ENCODE data around the gene PLLP.
"Not testable (repeated sequence)": the region's sequence is repeated elsewhere in the genome, so short reads cannot be mapped to it uniquely, and the experiment has no call there.

PLLP gene

GRCh38 chr16:57277586-57277985 is 6.9 kb downstream of the PLLP start:
- ChIA-PET CTCF (interaction anchor here (0.5 kb wide), 1 partner anchor 27 kb away, joined by 4 read pairs; no protein-coding TSS in a partner anchor), POLR2A (ENCODE audit: low non-redundant PET) (no interaction called here)
- H3K27ac ChIP-seq = peak overlapping the region; percentile 98
- TF ChIP-seq, protein P1, sequence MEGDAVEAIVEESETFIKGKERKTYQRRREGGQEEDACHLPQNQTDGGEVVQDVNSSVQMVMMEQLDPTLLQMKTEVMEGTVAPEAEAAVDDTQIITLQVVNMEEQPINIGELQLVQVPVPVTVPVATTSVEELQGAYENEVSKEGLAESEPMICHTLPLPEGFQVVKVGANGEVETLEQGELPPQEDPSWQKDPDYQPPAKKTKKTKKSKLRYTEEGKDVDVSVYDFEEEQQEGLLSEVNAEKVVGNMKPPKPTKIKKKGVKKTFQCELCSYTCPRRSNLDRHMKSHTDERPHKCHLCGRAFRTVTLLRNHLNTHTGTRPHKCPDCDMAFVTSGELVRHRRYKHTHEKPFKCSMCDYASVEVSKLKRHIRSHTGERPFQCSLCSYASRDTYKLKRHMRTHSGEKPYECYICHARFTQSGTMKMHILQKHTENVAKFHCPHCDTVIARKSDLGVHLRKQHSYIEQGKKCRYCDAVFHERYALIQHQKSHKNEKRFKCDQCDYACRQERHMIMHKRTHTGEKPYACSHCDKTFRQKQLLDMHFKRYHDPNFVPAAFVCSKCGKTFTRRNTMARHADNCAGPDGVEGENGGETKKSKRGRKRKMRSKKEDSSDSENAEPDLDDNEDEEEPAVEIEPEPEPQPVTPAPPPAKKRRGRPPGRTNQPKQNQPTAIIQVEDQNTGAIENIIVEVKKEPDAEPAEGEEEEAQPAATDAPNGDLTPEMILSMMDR (conservative IDR thresholded peaks at IDR 0.05; ENCODE audit: low read depth) = no peak
- peak; percentile 99 for DNase-seq (ENCODE audit: low spot score)

DNA sequence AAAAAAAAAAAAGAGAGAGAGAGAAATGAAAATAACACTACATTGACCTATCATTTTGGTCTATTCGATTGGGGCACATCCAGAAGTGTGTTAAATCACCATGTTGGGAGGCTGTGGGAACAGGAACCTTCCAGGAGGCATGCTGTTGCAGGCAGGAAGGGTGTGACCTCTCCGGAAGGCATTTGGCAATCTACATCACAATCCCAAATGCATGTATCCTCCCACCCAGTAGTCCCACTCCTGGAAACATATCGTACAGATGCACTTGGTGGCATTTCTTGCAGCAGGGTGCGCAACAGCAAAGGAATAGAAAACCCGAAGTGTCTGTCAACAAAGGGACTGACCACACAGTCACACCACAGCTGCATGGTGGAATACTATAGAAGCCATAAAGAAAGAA is 7.9 kb downstream of the PLLP start:
- CTCF ChIA-PET = no interaction called here
- DNase-seq (ENCODE audit: low spot score) = peak; percentile 86
- TF ChIP-seq, protein P1 (conservative IDR thresholded peaks at IDR 0.05; ENCODE audit: low read depth) = no peak

GRCh38 chr16:57275946-57276345 is 8.5 kb downstream of the PLLP start:
- CTCF ChIA-PET; DNase-seq (ENCODE audit: low spot score); POLR2A ChIA-PET (ENCODE audit: low non-redundant PET): not testable (repeated sequence)
- peak overlapping the region; percentile 98 for H3K27ac ChIP-seq

More for the DNA sequence above, 7.9 kb downstream of the PLLP start:
- POLR2A ChIA-PET (ENCODE audit: low non-redundant PET) = no interaction called here
- peak overlapping the region; percentile 98 for H3K27ac ChIP-seq

DNA sequence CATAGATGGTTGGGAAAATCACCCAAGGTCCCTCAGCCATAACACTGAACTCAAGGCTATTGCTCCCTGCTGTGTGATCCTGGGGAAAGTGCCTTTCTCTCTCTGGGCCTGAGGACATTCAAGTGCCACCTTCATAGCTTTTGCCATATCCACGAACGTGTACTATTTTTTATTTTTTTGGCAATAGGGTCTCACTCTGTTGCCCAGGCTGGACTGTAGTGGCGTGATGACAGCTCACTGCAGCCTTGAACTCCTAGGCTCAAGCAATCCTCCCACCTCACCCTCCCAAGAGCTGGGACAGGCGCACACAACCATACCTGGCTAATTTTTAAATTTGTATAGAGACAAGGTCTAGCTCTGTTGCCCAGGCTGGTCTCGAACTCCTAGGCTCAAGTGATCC is 10.6 kb downstream of the PLLP start:
- ChIA-PET CTCF (interaction anchor here (0.7 kb wide), 1 partner anchor 61 kb away, joined by 3 read pairs; no protein-coding TSS in a partner anchor), POLR2A (ENCODE audit: low non-redundant PET) (no interaction called here)

GRCh38 chr16:57273359-57273758 is 11.1 kb downstream of the PLLP start:
- peak overlapping the region; percentile 51 for H3K27ac ChIP-seq
- DNase-seq (ENCODE audit: low spot score) = no peak
- TF ChIP-seq, protein P1 (conservative IDR thresholded peaks at IDR 0.05; ENCODE audit: low read depth) = no peak
- ChIA-PET CTCF (no interaction called here), POLR2A (ENCODE audit: low non-redundant PET) (no interaction called here)

More for the DNA sequence above, 10.6 kb downstream of the PLLP start:
- TF ChIP-seq, protein P1 (conservative IDR thresholded peaks at IDR 0.05; ENCODE audit: low read depth) = no peak
- H3K27ac ChIP-seq = peak overlapping the region; percentile 51
- DNase-seq (ENCODE audit: low spot score) = no peak

- no peak for DNase-seq (ENCODE audit: low spot score)
- peak overlapping the region; percentile 98 for H3K27ac ChIP-seq
- POLR2A ChIA-PET (ENCODE audit: low non-redundant PET) = no interaction called here
- CTCF ChIA-PET = interaction anchor here (0.6 kb wide), 1 partner anchor 21 kb away, joined by 3 read pairs; no protein-coding TSS in a partner anchor
- TF ChIP-seq, protein P1 (conservative IDR thresholded peaks at IDR 0.05; ENCODE audit: low read depth) = no peak
Observed at GRCh38 chr16:57271867-57272495, 12.5 kb downstream of the PLLP start.

DNA sequence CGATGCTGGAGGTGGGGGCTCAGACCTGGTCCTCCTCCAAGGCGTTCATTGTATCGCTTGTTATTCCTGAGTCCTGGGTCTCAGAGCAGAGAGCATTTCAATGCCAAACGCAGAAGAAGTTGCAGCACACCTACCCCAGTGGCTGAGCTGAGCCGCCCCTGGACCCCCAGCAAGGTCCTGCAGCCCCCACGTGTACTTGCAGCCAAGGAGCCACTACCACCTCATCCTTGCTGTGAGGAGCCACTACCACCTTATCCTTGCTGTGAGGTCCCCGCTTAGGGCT is 13.5 kb downstream of the PLLP start:
- ChIA-PET POLR2A (ENCODE audit: low non-redundant PET) (no interaction called here), CTCF (no interaction called here)
- peak overlapping the region; percentile 98 for H3K27ac ChIP-seq
- DNase-seq (ENCODE audit: low spot score) = no peak
- TF ChIP-seq, protein P1 (conservative IDR thresholded peaks at IDR 0.05; ENCODE audit: low read depth) = no peak

Data from RWPE1 (cell line).